DND-41 (cell line): ENCODE results near the gene ETV1.

Experiments used
- ATAC-seq: fragments of 200-7000 bp; cut with Tn5 transposase; 3 replicates; pipeline ENCODE4 v1.9.1; 2021; ENCODE audit warnings: low read depth; ENCODE audit not compliant: insufficient read depth
- DNase-seq: peaks from one replicate; pipeline ENCODE4 v3.0.0-alpha.2; 2020
- H2AFZ ChIP-seq: 2 replicates; pipeline ENCODE4 v1.6.0; 2012; ENCODE audit warnings: low read depth, low read length
- H3K27ac ChIP-seq: 2 replicates; pipeline ENCODE4 v1.5.1; 2012; ENCODE audit warnings: low read length, inconsistent platforms
- H3K27me3 ChIP-seq: fragments of 200-600 bp; sonication (generic); 2 replicates; pipeline ENCODE4 v1.6.0; 2012; ENCODE audit warnings: low read length, mild to moderate bottlenecking, inconsistent platforms; ENCODE audit not compliant: insufficient read depth, poor library complexity
- H3K36me3 ChIP-seq: 2 replicates; pipeline ENCODE4 v1.5.1; 2012; ENCODE audit warnings: low read length, inconsistent platforms; ENCODE audit not compliant: insufficient read depth
- H3K4me1 ChIP-seq: 2 replicates; pipeline ENCODE4 v1.5.1; 2012; ENCODE audit warnings: mild to moderate bottlenecking, low read length; ENCODE audit not compliant: insufficient read depth
- H3K4me2 ChIP-seq: 2 replicates; pipeline ENCODE4 v1.6.0; 2012; ENCODE audit warnings: mild to moderate bottlenecking, moderate library complexity, low read length, inconsistent platforms; ENCODE audit not compliant: insufficient read depth
- H3K4me3 ChIP-seq, 2 experiments: fragments of 200-600 bp in 1 of 2; shearing (Covaris generic) in 1 of 2; 2 replicates each; pipeline ENCODE4 v1.5.1; 2012 to 2016; ENCODE audit warnings: inconsistent platforms in 2 of 2, low read length in 2 of 2, mild to moderate bottlenecking in 2 of 2, low read depth in 1 of 2, moderate library complexity in 1 of 2
- H3K79me2 ChIP-seq: 2 replicates; pipeline ENCODE4 v1.6.0; 2012; ENCODE audit warnings: low read length, inconsistent platforms; ENCODE audit not compliant: insufficient read depth
- H3K9ac ChIP-seq: 2 replicates; pipeline ENCODE4 v1.6.0; 2012; ENCODE audit warnings: low read depth, mild to moderate bottlenecking, inconsistent platforms, low read length, moderate library complexity
- H3K9me3 ChIP-seq: 2 replicates; pipeline ENCODE4 v1.5.1; 2012; ENCODE audit warnings: low read length, moderate library complexity, mild to moderate bottlenecking, inconsistent platforms; ENCODE audit not compliant: insufficient read depth, severe bottlenecking
- H4K20me1 ChIP-seq: 2 replicates; pipeline ENCODE4 v1.6.0; 2012; ENCODE audit warnings: low read length; ENCODE audit not compliant: insufficient read depth
- EZH2 ChIP-seq: IDR thresholded peaks from 3 replicates; pipeline ENCODE4 v1.6.1; 2012; ENCODE audit warnings: borderline replicate concordance, low read depth, mild to moderate bottlenecking, moderate library complexity, low read length, inconsistent platforms; ENCODE audit not compliant: severe bottlenecking
- TF ChIP-seq, protein P1 (sequence below): IDR thresholded peaks from 2 replicates; pipeline ENCODE4 v1.5.1; 2012; ENCODE audit warnings: borderline replicate concordance, low read length, moderate library complexity, mild to moderate bottlenecking; ENCODE audit not compliant: poor library complexity, severe bottlenecking; ENCODE audit errors: extremely low read depth

ETV1 gene

DNA sequence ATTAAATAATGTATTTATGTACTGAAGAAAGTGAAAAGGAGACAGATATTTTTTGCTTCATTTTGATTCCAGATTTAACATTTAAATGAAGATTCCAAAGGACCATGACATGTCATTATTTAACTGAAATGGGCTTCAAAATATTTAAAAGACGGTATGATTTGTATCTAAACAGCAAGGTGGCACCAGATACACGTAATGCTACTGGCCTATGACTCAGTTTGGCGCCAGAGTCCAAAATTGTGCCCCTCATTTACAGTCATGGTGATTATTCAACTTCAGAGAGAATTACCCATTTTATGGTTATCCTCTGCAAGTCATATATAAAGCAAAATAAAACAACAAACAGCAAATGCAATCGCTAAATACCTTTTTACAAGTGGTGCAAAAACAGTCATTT lies 94.5 kb downstream of the ETV1 start:
- Histone ChIP-seq H3K27me3 (no peaks in the 10 kb centered on the region), H3K36me3 (no peaks in the 10 kb centered on the region), H3K4me2 (no peak overlapping the region), H3K27ac (no peak overlapping the region), H2AFZ (no peak overlapping the region), H3K9ac (no peak overlapping the region), H3K79me2 (no peaks in the 10 kb centered on the region), H3K9me3 (no peaks in the 10 kb centered on the region), H3K4me3 (no peak overlapping the region), H4K20me1 (no peaks in the 10 kb centered on the region), H3K4me1 (no peaks in the 10 kb centered on the region)
- DNase-seq = no peak
- ATAC-seq = no peak
- no peak for TF ChIP-seq EZH2
- TF ChIP-seq, protein P1, sequence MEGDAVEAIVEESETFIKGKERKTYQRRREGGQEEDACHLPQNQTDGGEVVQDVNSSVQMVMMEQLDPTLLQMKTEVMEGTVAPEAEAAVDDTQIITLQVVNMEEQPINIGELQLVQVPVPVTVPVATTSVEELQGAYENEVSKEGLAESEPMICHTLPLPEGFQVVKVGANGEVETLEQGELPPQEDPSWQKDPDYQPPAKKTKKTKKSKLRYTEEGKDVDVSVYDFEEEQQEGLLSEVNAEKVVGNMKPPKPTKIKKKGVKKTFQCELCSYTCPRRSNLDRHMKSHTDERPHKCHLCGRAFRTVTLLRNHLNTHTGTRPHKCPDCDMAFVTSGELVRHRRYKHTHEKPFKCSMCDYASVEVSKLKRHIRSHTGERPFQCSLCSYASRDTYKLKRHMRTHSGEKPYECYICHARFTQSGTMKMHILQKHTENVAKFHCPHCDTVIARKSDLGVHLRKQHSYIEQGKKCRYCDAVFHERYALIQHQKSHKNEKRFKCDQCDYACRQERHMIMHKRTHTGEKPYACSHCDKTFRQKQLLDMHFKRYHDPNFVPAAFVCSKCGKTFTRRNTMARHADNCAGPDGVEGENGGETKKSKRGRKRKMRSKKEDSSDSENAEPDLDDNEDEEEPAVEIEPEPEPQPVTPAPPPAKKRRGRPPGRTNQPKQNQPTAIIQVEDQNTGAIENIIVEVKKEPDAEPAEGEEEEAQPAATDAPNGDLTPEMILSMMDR = no peak

DNA sequence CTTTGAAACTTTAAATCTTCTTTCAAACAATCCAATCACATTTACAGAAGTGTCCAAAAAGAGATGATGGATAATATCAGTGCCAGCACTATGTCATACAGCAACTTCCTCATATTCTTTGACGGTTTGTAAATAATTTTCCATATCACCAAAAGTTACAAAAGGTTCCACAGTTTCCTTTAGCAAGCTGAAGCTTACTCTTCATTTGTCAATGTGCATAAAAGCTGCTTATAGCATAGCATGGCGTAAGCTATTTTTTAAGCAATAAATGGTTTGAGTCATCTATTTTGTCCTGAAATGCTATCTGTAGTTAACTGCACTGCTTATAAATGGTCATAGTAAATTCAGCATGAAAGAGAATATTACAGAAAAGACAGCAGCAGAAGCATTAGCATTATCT lies 95.1 kb downstream of the ETV1 start:
- Histone ChIP-seq H3K36me3 (no peaks in the 10 kb centered on the region), H3K9me3 (no peaks in the 10 kb centered on the region), H3K27me3 (no peaks in the 10 kb centered on the region), H3K27ac (no peak overlapping the region), H2AFZ (no peak overlapping the region), H3K4me3 (no peak overlapping the region), H3K9ac (no peak overlapping the region), H4K20me1 (no peaks in the 10 kb centered on the region), H3K79me2 (no peaks in the 10 kb centered on the region), H3K4me2 (no peak overlapping the region), H3K4me1 (no peaks in the 10 kb centered on the region)
- no peak for DNase-seq
- no peak for ATAC-seq
- TF ChIP-seq, protein P1 = no peak
- no peak for TF ChIP-seq EZH2

DNA sequence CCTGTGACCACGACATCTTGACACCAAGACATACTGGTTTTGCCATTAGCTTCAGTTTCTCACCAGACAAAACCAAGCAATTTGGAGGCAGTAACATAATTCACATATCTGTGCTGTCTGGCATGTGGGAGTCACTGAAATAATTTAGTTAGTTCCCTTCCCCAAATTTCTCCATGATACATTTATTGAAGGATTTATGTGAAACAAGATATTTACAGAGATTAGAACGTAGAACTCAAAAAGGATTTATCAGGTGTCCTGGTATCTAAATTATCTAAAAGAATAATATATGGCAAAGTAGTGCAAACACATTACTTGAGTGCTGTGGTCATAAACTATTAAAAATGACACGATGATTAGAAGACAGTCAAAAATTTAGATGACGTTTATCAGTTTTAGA lies 98.7 kb downstream of the ETV1 start:
- no peak overlapping the region for H2AFZ ChIP-seq
- no peaks in the 10 kb centered on the region for H3K9me3 ChIP-seq
- H3K36me3 ChIP-seq = no peaks in the 10 kb centered on the region
- no peak overlapping the region for H3K9ac ChIP-seq
- no peak for ATAC-seq
- no peak overlapping the region for H3K27ac ChIP-seq
- H3K4me1 ChIP-seq = no peaks in the 10 kb centered on the region
- H3K27me3 ChIP-seq = no peaks in the 10 kb centered on the region
- H3K4me2 ChIP-seq = no peak overlapping the region
- DNase-seq = no peak
- H4K20me1 ChIP-seq = no peaks in the 10 kb centered on the region
- no peaks in the 10 kb centered on the region for H3K79me2 ChIP-seq
- TF ChIP-seq EZH2 = no peak
- TF ChIP-seq, protein P1 = no peak
- no peak overlapping the region for H3K4me3 ChIP-seq

DNA sequence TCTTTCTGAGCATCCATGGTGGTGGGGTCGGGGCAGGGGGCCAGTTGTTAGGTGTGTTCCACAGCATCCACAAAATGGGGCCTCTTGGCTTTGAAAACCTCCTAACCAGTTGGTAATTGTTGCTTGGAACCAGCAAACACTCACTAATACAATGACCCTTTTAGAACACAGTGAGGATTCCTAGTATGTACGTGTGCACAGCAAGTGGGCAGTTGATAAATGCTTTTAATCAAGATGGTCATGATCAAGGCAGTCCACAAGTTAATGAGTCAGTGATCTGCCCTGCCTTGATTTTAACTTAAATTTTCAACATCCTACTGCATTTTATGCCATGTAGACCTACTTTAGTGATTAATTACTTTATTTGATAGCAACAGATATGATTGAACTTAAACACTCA lies 103.1 kb downstream of the ETV1 start:
- ATAC-seq = no peak
- TF ChIP-seq, protein P1 = no peak
- no peak for TF ChIP-seq EZH2
- DNase-seq = no peak

More for the DNA sequence above, 103.1 kb downstream of the ETV1 start:
- H3K27me3 ChIP-seq = no peaks in the 10 kb centered on the region
- no peaks in the 10 kb centered on the region for H3K9me3 ChIP-seq
- no peaks in the 10 kb centered on the region for H3K4me1 ChIP-seq
- no peak overlapping the region for H2AFZ ChIP-seq
- H4K20me1 ChIP-seq = no peaks in the 10 kb centered on the region
- H3K27ac ChIP-seq = no peak overlapping the region
- H3K79me2 ChIP-seq = no peaks in the 10 kb centered on the region
- H3K4me3 ChIP-seq = no peak overlapping the region
- H3K4me2 ChIP-seq = no peak overlapping the region
- no peak overlapping the region for H3K9ac ChIP-seq
- H3K36me3 ChIP-seq = no peaks in the 10 kb centered on the region
